Upper lobe of right lung (tissue), 1 donor: ENCODE measurements around the gene PLCB1. TPM values are rescaled to one million over a fixed set of nuclear protein-coding genes. Genes with fewer than 3 reads are reported as not detected.

Experiments used
- ATAC-seq: fragments of 200-7000 bp; cut with Tn5 transposase; one replicate; pipeline ENCODE4 v1.9.1; 2020; ENCODE audit warnings: mild to moderate bottlenecking, moderate library complexity
- DNase-seq: peaks from one replicate; pipeline ENCODE4 v3.0.0-alpha.2; 2020
- H3K27ac ChIP-seq: fragments of 200-600 bp; one replicate; pipeline ENCODE4 v1.8.0; 2022
- H3K27me3 ChIP-seq: fragments of 200-600 bp; one replicate; pipeline ENCODE4 v1.8.0; 2022; ENCODE audit warnings: mild to moderate bottlenecking
- H3K36me3 ChIP-seq: fragments of 200-600 bp; one replicate; pipeline ENCODE4 v1.8.0; 2022
- H3K4me1 ChIP-seq: fragments of 200-600 bp; one replicate; pipeline ENCODE4 v1.8.0; 2022
- H3K4me3 ChIP-seq: fragments of 200-600 bp; one replicate; pipeline ENCODE4 v1.8.0; 2022; ENCODE audit warnings: mild to moderate bottlenecking
- H3K9me3 ChIP-seq: fragments of 200-600 bp; one replicate; pipeline ENCODE4 v1.8.0; 2022
- intact Hi-C: fragments of 100-400 bp; cut with DNase I; formaldehyde crosslinking; loops from one replicate; pipeline ENCODE4 v1.11.0; 2022
- total RNA-seq: library from RNA; stranded (reverse); fragmentation: NEBNext Ultra II Directional; extraction: Animal tissue kit (Norgen Biotek cat#: 25700); gene quantifications from one replicate; pipeline ENCODE4 v1.2.1, GENCODE V29; 2021
- TF ChIP-seq, protein P1 (sequence below): fragments of 200-600 bp; IDR thresholded peaks from one replicate; pipeline ENCODE4 v1.8.0; 2022; ENCODE audit warnings: antibody characterized with exemption
- donor health status: DM: no; HTN: yes; CAD: no; lungs with severe emphysema.

The PLCB1 gene
- total RNA-seq, 1 donor from 2014 or later, result 12.4 TPM

GRCh38 chr20:8575114-8575513 is 443.0 kb downstream of the PLCB1 start:
- intact Hi-C loops, result no loop called here

DNA sequence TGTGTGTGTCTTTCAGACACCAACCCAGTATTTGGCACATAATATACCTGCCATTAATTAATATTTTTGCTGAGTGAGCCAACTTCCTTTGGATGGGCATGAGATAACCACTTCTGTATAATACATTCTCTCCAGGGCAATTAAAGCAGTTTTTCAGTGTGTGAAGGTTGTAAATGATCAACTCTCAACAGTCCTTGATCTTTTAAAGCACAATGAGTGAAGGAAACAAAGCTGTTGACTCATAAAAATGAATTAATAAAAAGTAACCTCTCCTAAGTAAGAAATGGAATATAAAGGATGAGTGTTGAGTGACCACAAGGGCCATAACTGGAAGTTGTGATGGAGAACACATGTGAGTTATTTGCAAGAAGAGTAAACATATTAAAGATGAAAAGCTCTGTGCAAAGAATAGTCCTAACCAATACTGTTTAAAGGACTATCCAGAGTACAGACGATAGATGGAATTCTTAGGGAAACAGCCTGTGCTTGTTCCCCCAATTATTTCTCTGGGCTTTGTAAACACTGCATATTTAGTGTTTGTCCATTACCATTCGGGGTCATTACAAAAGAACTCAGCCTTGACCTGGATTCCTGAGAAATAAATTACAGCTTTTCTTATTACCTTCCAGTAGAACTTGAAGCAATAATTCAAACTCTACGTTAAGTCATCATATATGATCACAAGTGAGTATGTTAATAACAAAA is 446.2 kb downstream of the PLCB1 start:
- no peak overlapping the region for H3K4me3 ChIP-seq
- no peaks in the 10 kb centered on the region for H3K4me1 ChIP-seq
- H3K36me3 ChIP-seq, result no peaks in the 10 kb centered on the region
- intact Hi-C loops, result no loop called here
- no peaks in the 10 kb centered on the region for H3K9me3 ChIP-seq
- TF ChIP-seq, protein P1, sequence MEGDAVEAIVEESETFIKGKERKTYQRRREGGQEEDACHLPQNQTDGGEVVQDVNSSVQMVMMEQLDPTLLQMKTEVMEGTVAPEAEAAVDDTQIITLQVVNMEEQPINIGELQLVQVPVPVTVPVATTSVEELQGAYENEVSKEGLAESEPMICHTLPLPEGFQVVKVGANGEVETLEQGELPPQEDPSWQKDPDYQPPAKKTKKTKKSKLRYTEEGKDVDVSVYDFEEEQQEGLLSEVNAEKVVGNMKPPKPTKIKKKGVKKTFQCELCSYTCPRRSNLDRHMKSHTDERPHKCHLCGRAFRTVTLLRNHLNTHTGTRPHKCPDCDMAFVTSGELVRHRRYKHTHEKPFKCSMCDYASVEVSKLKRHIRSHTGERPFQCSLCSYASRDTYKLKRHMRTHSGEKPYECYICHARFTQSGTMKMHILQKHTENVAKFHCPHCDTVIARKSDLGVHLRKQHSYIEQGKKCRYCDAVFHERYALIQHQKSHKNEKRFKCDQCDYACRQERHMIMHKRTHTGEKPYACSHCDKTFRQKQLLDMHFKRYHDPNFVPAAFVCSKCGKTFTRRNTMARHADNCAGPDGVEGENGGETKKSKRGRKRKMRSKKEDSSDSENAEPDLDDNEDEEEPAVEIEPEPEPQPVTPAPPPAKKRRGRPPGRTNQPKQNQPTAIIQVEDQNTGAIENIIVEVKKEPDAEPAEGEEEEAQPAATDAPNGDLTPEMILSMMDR, result no peak
- no peak overlapping the region for H3K27ac ChIP-seq
- no peak for DNase-seq
- ATAC-seq, result no peak
- H3K27me3 ChIP-seq, result no peaks in the 10 kb centered on the region

More at GRCh38 chr20:8575114-8575513, 443.0 kb downstream of the PLCB1 start:
- TF ChIP-seq, protein P1, result no peak
- DNase-seq (no peak), ATAC-seq (no peak)
- Histone ChIP-seq H3K4me1 (no peaks in the 10 kb centered on the region), H3K27ac (no peak overlapping the region), H3K36me3 (no peaks in the 10 kb centered on the region), H3K9me3 (no peaks in the 10 kb centered on the region), H3K4me3 (no peak overlapping the region), H3K27me3 (no peaks in the 10 kb centered on the region)

DNA sequence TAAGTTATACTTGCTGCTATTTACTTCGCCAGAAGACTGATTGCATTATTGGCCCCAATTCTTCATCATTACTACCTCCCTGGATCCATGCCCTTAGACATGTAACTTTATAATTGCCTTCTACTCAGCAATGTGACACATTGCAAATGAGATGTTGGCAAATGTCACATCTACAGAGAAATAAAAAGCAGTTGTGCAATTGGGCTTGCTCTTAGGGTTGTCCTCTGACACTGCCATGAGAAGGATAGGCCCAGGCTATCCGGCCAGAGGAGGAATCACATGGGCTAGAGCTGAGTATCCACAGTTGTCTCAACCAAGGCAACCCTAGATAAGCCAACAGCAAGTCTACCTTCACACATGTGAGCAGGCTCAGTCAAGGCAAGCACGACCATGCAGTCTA is 447.0 kb downstream of the PLCB1 start:
- TF ChIP-seq, protein P1, result no peak
- intact Hi-C loops, result no loop called here
- Histone ChIP-seq H3K27me3 (no peaks in the 10 kb centered on the region), H3K9me3 (no peaks in the 10 kb centered on the region), H3K4me1 (peaks cover 3% of the 10 kb centered on the region), H3K27ac (no peak overlapping the region), H3K4me3 (no peak overlapping the region), H3K36me3 (no peaks in the 10 kb centered on the region)
- DNase-seq (no peak), ATAC-seq (no peak)

- no peak for DNase-seq
- H3K27ac ChIP-seq, result no peak overlapping the region
- no peaks in the 10 kb centered on the region for H3K36me3 ChIP-seq
- no peaks in the 10 kb centered on the region for H3K27me3 ChIP-seq
- intact Hi-C loops, result no loop called here
- peaks cover 3% of the 10 kb centered on the region for H3K4me1 ChIP-seq
- no peak overlapping the region for H3K4me3 ChIP-seq
- TF ChIP-seq, protein P1, result no peak
- H3K9me3 ChIP-seq, result no peaks in the 10 kb centered on the region
- ATAC-seq, result no peak
Measured at GRCh38 chr20:8581446-8582183, 449.5 kb downstream of the PLCB1 start.

- ATAC-seq (no peak), DNase-seq (no peak)
- Histone ChIP-seq H3K9me3 (no peaks in the 10 kb centered on the region), H3K27me3 (no peaks in the 10 kb centered on the region), H3K4me3 (no peak overlapping the region), H3K36me3 (no peaks in the 10 kb centered on the region), H3K4me1 (peaks cover 3% of the 10 kb centered on the region), H3K27ac (no peak overlapping the region)
- TF ChIP-seq, protein P1, result no peak
- intact Hi-C loops, result no loop called here
Measured at GRCh38 chr20:8583012-8583565, 451.0 kb downstream of the PLCB1 start.
